ENCODE measurements around the gene ADH1B. TPM values are rescaled to one million over a fixed set of nuclear protein-coding genes. Genes with fewer than 3 reads are reported as not detected.
A peak's percentile ranks its signal among the peaks of the same experiment; 100 is the strongest.

ADH1B gene
- total and polyA plus RNA-seq, 2 experiments from 2014 or later: not detected

GRCh38 chr4:99317354-99317753 lies 3.8 kb downstream of the ADH1B start:
- peaks cover 13% of the 10 kb centered on the region; the same call in 1 of the 2 replicates for H3K4me1 ChIP-seq (ENCODE audit: insufficient read depth)
- no peak overlapping the region for H3K4me2 ChIP-seq
- Mint-ChIP-seq H3K27ac (no peak overlapping the region), H3K9me3 (no peaks in the 10 kb centered on the region), H3K27me3 (ENCODE audit: insufficient read depth, low read depth, poor library complexity) (no peaks in the 10 kb centered on the region), H3K4me1 (peaks cover 14% of the 10 kb centered on the region; the same call in 2 of the 3 replicates), H3K36me3 (ENCODE audit: low read depth) (no peaks in the 10 kb centered on the region), H3K4me3 (no peak overlapping the region)
- H2AFZ ChIP-seq: peak overlapping the region; percentile 45; the same call in 1 of the 2 replicates
- TF ChIP-seq POLR2AphosphoS5 (IDR thresholded peaks at IDR 0.05; ENCODE audit: low read depth) (no peak), NANOG (IDR thresholded peaks at IDR 0.05; ENCODE audit: borderline replicate concordance) (no peak), CTCF (conservative IDR thresholded peaks at IDR 0.05; ENCODE audit: low read depth in 2 of 2) (no peak), CREB1 (CRISPR knock-in tag; IDR thresholded peaks at IDR 0.05; ENCODE audit: low read depth) (no peak), EZH2 (IDR thresholded peaks at IDR 0.05; ENCODE audit: low read depth, unreplicated experiment) (no peak), ZNF462 (CRISPR knock-in tag; IDR thresholded peaks at IDR 0.05) (no peak), STAT1 (IDR thresholded peaks at IDR 0.05; ENCODE audit: unreplicated experiment) (no peak), EZH2phosphoT487 (IDR thresholded peaks at IDR 0.05; ENCODE audit: unreplicated experiment) (no peak), REST (IDR thresholded peaks at IDR 0.05; ENCODE audit: unreplicated experiment) (no peak), JUNB (IDR thresholded peaks at IDR 0.05; ENCODE audit: unreplicated experiment) (no peak), ZNF114 (CRISPR knock-in tag; IDR thresholded peaks at IDR 0.05) (no peak)
- H3K27me3 ChIP-seq (ENCODE audit: insufficient read depth): no peaks in the 10 kb centered on the region
- ATAC-seq (no peak), DNase-seq (ENCODE audit: low spot score) (no peak)
- H3K27ac ChIP-seq (ENCODE audit: low read depth): no peak overlapping the region
- H3K9me2 ChIP-seq (ENCODE audit: insufficient read depth): no peaks in the 10 kb centered on the region
- no peak overlapping the region for H3K4me3 ChIP-seq
- H4K20me1 ChIP-seq (replicated peaks; ENCODE audit: insufficient read depth): no peaks in the 10 kb centered on the region
- H3K36me3 ChIP-seq (ENCODE audit: insufficient read depth): no peaks in the 10 kb centered on the region
- no peaks in the 10 kb centered on the region for H3K79me2 ChIP-seq (replicated peaks; ENCODE audit: insufficient read depth)
- no peaks in the 10 kb centered on the region for H3F3A ChIP-seq (replicated peaks; ENCODE audit: low read depth)

Measured in GM23338 (cell line).